ENCODE measurements around the gene WASHC3. TPM values are rescaled to one million over a fixed set of nuclear protein-coding genes. Genes with fewer than 3 reads are reported as not detected.
"Not testable (repeated sequence)": the region's sequence is repeated elsewhere in the genome, so short reads cannot be mapped to it uniquely, and the experiment has no call there.

The WASHC3 gene
- polyA plus RNA-seq (ENCODE audit: low read depth in 6 of 6): 100 to 1,000 TPM in 5 of 6 donors, 10 to 100 TPM in 1; 77.8 to 146 (median 122) TPM

DNA sequence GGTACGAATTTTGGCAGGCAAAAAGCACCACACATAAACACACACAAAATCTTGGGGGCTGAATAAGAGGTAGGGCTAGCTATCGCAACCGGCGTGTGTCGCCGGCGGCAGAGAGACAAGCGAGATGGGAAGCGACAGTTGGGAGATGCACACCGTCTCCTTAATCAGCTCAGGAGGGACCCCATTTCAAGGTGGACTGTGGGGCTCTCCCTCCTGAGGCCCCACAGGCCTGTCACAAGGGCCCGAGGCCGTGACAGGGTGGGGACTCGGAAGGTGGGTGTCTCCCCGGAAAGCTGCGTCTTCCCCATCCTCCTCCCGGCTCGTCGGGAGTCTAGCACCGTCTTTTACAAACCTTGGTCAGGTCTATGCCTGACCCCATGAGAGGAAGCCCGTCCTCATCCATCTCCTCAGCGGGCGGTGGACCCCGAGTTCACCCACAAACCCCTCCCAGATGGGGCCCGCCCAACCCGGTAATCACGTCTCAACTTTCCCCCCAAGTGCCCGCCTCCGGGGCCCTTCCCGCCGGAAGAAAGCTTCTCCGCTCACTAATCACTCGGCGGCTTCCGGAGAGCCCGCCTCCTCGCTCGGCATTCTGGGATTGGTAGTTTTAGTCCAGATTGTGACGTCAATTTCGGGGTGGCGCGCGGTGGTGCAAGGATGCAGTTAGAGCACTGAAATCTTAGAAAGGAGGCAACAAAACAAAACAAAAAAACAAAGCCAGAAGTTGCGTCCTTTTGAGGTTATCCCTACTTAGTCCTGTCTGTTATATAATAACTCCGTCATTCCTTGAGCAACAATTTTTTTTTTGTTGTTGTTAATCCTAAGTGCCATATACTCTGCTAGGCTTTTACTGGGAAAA is at the start of gene WASHC3:
Gene WASHC3, minus strand, starts transcription at position 432 of the 859 bp plus-strand sequence. Its CDS starts 29 bp downstream, at position 403.
- DNase-seq: peak; percentile 94
- H3K9me3 Mint-ChIP-seq: peaks cover 0 to 2% (median 0%) of the 10 kb centered on the region in 7 donors
- peaks cover 20 to 36% (median 24%) of the 10 kb centered on the region in 3 donors for H3K4me1 Mint-ChIP-seq

GRCh38 chr12:102110782-102111181 is 49.0 kb upstream of the WASHC3 start:
- DNase-seq: no peak
- peaks cover 42 to 50% of the 10 kb centered on the region in 2 donors for H3K36me3 Mint-ChIP-seq

More for the DNA sequence above, at the start of gene WASHC3:
- H3K27ac Mint-ChIP-seq: peak within 1 kb of the TSS; percentile 91 to 100 (median 99)
- peak within 1 kb of the TSS; percentile 89 to 99 (median 98) for H3K4me3 Mint-ChIP-seq
- peaks cover 0 to 20% (median 8%) of the 10 kb centered on the region in 3 donors for H3K27me3 Mint-ChIP-seq
- peaks cover 8% of the 10 kb centered on the region in 2 donors for H3K36me3 Mint-ChIP-seq
- peak; percentile 87 to 91 for ATAC-seq (ENCODE audit: low read depth in 2 of 2)

GRCh38 chr12:102107970-102108369 is 46.2 kb upstream of the WASHC3 start:
- H3K27ac Mint-ChIP-seq: no peak overlapping the region
- DNase-seq (no peak), ATAC-seq (ENCODE audit: low read depth in 2 of 2) (no peak)
- peaks cover 53 to 63% of the 10 kb centered on the region in 2 donors for H3K36me3 Mint-ChIP-seq
- no peaks in the 10 kb centered on the region for H3K27me3 Mint-ChIP-seq
- no peak overlapping the region for H3K4me3 Mint-ChIP-seq
- H3K9me3 Mint-ChIP-seq: peaks cover 0 to 6% (median 0%) of the 10 kb centered on the region in 7 donors
- H3K4me1 Mint-ChIP-seq: peaks cover 3 to 9% (median 5%) of the 10 kb centered on the region in 3 donors

More at GRCh38 chr12:102110782-102111181, 49.0 kb upstream of the WASHC3 start:
- H3K4me1 Mint-ChIP-seq: peaks cover 3 to 14% (median 5%) of the 10 kb centered on the region in 3 donors
- no peaks in the 10 kb centered on the region for H3K27me3 Mint-ChIP-seq
- no peak overlapping the region for H3K27ac Mint-ChIP-seq
- H3K4me3 Mint-ChIP-seq: no peak overlapping the region
- peaks cover 0 to 6% (median 0%) of the 10 kb centered on the region in 7 donors for H3K9me3 Mint-ChIP-seq
- no peak for ATAC-seq (ENCODE audit: low read depth in 2 of 2)

DNA sequence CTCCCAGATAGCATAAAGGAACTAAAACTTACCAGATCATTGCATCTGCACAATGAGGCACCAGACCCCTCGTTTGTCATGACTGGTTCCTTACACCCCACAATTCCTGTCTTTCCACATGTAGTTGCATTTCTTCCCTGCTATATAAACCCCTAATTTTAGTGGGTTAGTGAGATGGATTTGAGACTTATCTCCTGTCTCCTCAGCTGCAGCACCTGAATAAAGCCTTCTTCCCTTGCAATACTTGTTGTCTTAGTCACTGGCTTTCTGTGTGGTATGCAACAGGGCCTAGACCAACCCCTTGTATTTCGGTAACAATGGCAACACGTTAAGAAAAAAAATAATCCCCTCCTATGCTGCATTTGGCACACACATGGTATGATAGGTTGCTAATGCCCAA is 45.1 kb upstream of the WASHC3 start:
- H3K27me3 Mint-ChIP-seq: no peaks in the 10 kb centered on the region
- peaks cover 53 to 71% of the 10 kb centered on the region in 2 donors for H3K36me3 Mint-ChIP-seq
- DNase-seq (no peak), ATAC-seq (ENCODE audit: low read depth in 2 of 2) (no peak)
- no peak overlapping the region for H3K4me3 Mint-ChIP-seq
- H3K9me3 Mint-ChIP-seq: peaks cover 0 to 6% (median 0%) of the 10 kb centered on the region in 7 donors
- H3K27ac Mint-ChIP-seq: peak overlapping the region in 2 of 6 donors; percentile 53 to 76
- H3K4me1 Mint-ChIP-seq: peaks cover 3 to 9% (median 5%) of the 10 kb centered on the region in 3 donors

DNA sequence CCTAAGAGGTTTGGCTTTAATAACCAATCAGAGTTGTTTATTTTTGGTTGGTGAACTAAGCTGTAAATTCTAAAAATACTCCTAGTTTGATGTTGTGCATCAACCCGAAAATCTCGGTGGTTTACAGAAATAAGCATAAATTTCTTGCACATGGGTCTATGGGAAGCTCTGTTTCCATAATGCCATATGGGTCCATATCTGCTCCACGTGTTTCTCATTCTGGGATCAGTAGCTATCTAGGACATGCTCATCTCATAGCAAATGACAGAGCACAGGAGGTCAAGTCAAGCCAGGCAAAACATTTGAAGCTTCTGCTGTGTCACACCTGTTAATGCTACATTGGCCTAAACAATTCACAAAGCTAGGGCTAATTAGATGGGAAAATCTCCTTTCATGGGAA is 35.1 kb upstream of the WASHC3 start:
- no peaks in the 10 kb centered on the region for H3K27me3 Mint-ChIP-seq
- ATAC-seq (ENCODE audit: low read depth in 2 of 2): no peak
- no peak for DNase-seq
- no peaks in the 10 kb centered on the region for H3K9me3 Mint-ChIP-seq
- H3K4me3 Mint-ChIP-seq: no peak overlapping the region
- H3K27ac Mint-ChIP-seq: no peak overlapping the region
- no peaks in the 10 kb centered on the region for H3K36me3 Mint-ChIP-seq
- H3K4me1 Mint-ChIP-seq: peaks cover 0 to 3% (median 0%) of the 10 kb centered on the region in 3 donors

DNA sequence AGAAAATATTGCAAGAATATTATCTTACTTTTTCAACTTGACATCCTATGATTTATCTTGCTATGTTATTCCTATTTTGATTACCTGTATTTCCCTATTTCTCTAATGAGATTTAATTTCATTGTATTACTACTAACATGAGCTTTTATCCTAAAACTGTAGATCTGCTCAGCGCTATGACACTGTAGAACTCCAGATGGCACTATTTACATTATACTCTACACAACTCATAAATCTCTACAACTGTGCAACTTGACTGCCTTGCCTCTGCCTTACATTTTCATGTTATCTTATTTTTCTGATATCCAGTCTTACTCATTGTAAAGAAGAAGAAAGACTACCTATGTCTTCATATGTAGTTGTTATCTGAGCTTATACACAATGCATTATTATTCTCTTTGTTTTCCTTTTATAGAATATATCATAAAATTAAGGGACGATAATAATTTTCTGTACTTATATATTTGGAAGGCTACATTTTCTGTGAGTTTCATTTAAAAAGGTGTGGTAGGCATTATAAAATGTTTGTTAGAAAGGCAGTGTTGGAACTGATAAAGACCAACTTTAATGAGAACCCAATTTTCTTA is 34.0 kb upstream of the WASHC3 start:
- ATAC-seq (ENCODE audit: low read depth in 2 of 2): no peak
- DNase-seq: no peak
- H3K27ac Mint-ChIP-seq: no peak overlapping the region
- H3K27me3 Mint-ChIP-seq: no peaks in the 10 kb centered on the region
- peaks cover 0 to 3% (median 0%) of the 10 kb centered on the region in 3 donors for H3K4me1 Mint-ChIP-seq
- H3K36me3 Mint-ChIP-seq: no peaks in the 10 kb centered on the region
- H3K9me3 Mint-ChIP-seq: no peaks in the 10 kb centered on the region
- no peak overlapping the region for H3K4me3 Mint-ChIP-seq

GRCh38 chr12:102093319-102093718 is 31.5 kb upstream of the WASHC3 start:
- Mint-ChIP-seq H3K9me3 (peaks cover 0 to 2% (median 0%) of the 10 kb centered on the region in 7 donors), H3K27ac (no peak overlapping the region), H3K27me3 (no peaks in the 10 kb centered on the region), H3K36me3 (peaks cover 6 to 7% of the 10 kb centered on the region in 2 donors), H3K4me1 (peaks cover 0 to 3% (median 0%) of the 10 kb centered on the region in 3 donors), H3K4me3 (no peak overlapping the region)
- ATAC-seq (ENCODE audit: low read depth in 2 of 2) (no peak), DNase-seq (no peak)

DNA sequence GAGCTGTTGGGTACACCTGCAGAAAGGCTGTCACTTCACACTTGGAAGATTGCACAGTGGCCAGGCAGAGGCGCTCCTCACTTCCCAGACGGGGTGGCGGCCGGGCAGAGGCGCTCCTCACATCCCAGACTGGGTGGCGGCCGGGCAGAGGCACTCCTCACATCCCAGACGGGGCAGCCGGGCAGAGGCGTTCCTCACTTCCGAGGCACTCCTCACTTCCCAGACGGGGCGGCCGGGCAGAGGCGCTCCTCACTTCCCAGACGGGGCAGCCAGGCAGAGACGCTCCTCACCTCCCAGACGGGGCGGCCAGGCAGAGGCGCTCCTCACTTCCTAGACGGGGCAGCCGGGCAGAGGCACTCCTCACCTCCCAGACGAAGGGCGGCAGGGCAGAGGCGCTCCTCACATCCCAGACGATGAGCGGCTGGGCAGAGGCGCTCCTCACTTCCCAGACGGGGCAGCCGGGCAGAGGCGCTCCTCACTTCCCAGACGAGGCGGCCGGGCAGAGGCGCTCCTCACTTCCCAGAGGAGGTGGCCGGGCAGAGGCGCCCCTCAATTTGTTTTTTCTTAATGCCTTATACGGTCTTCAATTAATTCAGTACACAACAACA is 27.5 kb upstream of the WASHC3 start:
- DNase-seq; H3K9me3 Mint-ChIP-seq; H3K4me1 Mint-ChIP-seq; H3K4me3 Mint-ChIP-seq; H3K27ac Mint-ChIP-seq; ATAC-seq (ENCODE audit: low read depth in 2 of 2); H3K27me3 Mint-ChIP-seq: not testable (repeated sequence)
- peaks cover 9 to 13% of the 10 kb centered on the region in 2 donors for H3K36me3 Mint-ChIP-seq

DNA sequence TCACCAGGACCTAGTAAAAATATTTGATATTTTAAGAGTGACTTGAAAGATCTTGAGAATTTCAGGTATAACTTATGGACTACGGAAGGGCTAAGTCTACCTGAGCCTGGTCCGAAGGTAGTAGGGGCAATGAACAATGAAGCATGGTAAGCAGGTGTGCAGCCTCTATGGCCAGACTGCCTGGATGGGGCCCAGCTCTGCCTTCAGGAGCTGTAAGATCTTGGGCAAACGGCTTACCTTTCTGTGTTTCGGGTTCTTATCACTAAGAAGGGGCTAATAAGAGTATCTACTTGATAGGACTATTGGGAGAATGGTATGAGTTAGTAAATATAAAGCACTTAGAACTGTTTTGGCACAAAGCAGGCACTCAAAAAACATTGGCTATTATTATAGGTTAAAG is 19.1 kb upstream of the WASHC3 start:
- Mint-ChIP-seq H3K4me1 (no peaks in the 10 kb centered on the region), H3K27ac (peak overlapping the region in 2 of 6 donors; percentile 38 to 67), H3K9me3 (no peaks in the 10 kb centered on the region), H3K27me3 (no peaks in the 10 kb centered on the region), H3K36me3 (peaks cover 26 to 32% of the 10 kb centered on the region in 2 donors), H3K4me3 (no peak overlapping the region)
- ATAC-seq (ENCODE audit: low read depth in 2 of 2): no peak
- DNase-seq: no peak

DNA sequence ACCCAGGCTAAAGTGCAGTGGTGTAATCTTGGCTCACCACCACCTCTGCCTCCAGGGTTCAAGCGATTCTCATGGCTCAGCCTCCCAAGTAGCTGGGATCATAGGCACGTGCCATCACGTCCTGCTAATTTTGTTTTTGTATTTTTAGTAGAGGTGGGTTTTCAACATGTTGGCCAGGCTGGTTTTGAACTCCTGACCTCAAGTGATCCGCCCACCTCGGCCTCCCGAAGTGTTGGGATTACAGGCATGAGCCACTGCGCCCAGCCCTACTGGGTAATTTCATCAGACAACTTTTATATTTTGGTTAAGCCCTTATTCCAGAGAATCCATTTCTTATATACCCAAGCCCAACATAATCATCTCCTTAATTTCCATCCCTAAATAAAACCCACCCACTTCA is 10.3 kb upstream of the WASHC3 start:
- H3K4me3 Mint-ChIP-seq; H3K36me3 Mint-ChIP-seq; H3K4me1 Mint-ChIP-seq; ATAC-seq (ENCODE audit: low read depth in 2 of 2); H3K27me3 Mint-ChIP-seq; DNase-seq; H3K9me3 Mint-ChIP-seq: not testable (repeated sequence)
- H3K27ac Mint-ChIP-seq: peak overlapping the region in 1 of 6 donors; percentile 9

- no peak for ATAC-seq (ENCODE audit: low read depth in 2 of 2)
- Mint-ChIP-seq H3K36me3 (no peaks in the 10 kb centered on the region), H3K4me1 (no peaks in the 10 kb centered on the region), H3K4me3 (no peak overlapping the region), H3K9me3 (no peaks in the 10 kb centered on the region), H3K27ac (no peak overlapping the region), H3K27me3 (peaks cover 0 to 9% (median 5%) of the 10 kb centered on the region in 3 donors)
- DNase-seq: no peak
Measured at GRCh38 chr12:102069707-102070106, 7.9 kb upstream of the WASHC3 start.

- no peaks in the 10 kb centered on the region for H3K36me3 Mint-ChIP-seq
- no peak for ATAC-seq (ENCODE audit: low read depth in 2 of 2)
- no peak overlapping the region for H3K4me3 Mint-ChIP-seq
Measured at GRCh38 chr12:102067574-102068258, 5.9 kb upstream of the WASHC3 start.

DNA sequence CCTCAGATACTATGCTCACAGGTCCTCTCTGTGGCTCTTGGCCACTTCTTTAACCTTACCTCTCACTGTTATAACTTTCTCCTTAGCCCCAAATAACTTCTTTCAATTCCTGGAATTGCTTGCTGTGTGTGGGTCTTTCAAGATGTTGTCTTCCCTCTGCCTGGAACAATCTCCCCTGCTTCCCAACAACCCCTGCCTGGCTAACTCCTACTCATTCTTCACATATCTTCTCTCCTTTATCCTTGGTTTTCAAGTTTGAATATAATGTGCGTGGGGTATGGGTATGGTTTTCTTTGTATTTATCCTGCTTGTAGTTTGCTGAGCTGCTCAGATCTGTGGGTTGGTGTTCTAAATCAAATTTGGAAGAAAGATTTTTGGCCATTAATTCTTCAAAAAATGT is 2.7 kb upstream of the WASHC3 start:
- Mint-ChIP-seq H3K36me3 (no peaks in the 10 kb centered on the region), H3K4me3 (peak overlapping the region in 1 of 8 donors; percentile 36), H3K4me1 (peaks cover 11 to 27% (median 11%) of the 10 kb centered on the region in 3 donors), H3K27ac (no peak overlapping the region), H3K27me3 (peaks cover 0 to 20% (median 8%) of the 10 kb centered on the region in 3 donors), H3K9me3 (no peaks in the 10 kb centered on the region)
- no peak for ATAC-seq (ENCODE audit: low read depth in 2 of 2)
- no peak for DNase-seq

More at GRCh38 chr12:102067574-102068258, 5.9 kb upstream of the WASHC3 start:
- Mint-ChIP-seq H3K9me3 (no peaks in the 10 kb centered on the region), H3K27ac (no peak overlapping the region), H3K27me3 (peaks cover 0 to 20% (median 8%) of the 10 kb centered on the region in 3 donors), H3K4me1 (peaks cover 0 to 3% (median 0%) of the 10 kb centered on the region in 3 donors)
- DNase-seq: no peak

Measured in naive B cell (primary cell).